Astrocyte (in vitro differentiated cells and primary cell): ENCODE measurements around the gene SCGB1D2. TPM values are rescaled to one million over a fixed set of nuclear protein-coding genes. Genes with fewer than 3 reads are reported as not detected.

Experiments used
- DNase-seq: peaks from one replicate; pipeline ENCODE4 v3.0.0-alpha.2; 2010; ENCODE audit warnings: low read depth
- FAIRE-seq: peaks from 2 replicates; lab custom pipeline; 2011; peaks lifted over from hg19 to GRCh38; lab: Jason Lieb, UNC
- H2AFZ ChIP-seq: 2 replicates; pipeline ENCODE4 v1.6.0; 2012; ENCODE audit warnings: low read depth, low read length, inconsistent platforms
- H3K27ac ChIP-seq: 2 replicates; pipeline ENCODE4 v1.5.1; 2011; ENCODE audit warnings: low read depth, low read length, inconsistent platforms
- H3K27me3 ChIP-seq: 2 replicates; pipeline ENCODE4 v1.6.0; 2011; ENCODE audit warnings: low read length, inconsistent platforms; ENCODE audit not compliant: insufficient read depth
- H3K36me3 ChIP-seq: 2 replicates; pipeline ENCODE4 v1.5.1; 2011; ENCODE audit warnings: low read length, inconsistent platforms; ENCODE audit not compliant: insufficient read depth
- H3K4me1 ChIP-seq: 2 replicates; pipeline ENCODE4 v1.5.1; 2011; ENCODE audit warnings: low read length, inconsistent platforms; ENCODE audit not compliant: insufficient read depth
- H3K4me2 ChIP-seq: 2 replicates; pipeline ENCODE4 v1.6.0; 2012; ENCODE audit warnings: low read length, inconsistent platforms
- H3K4me3 ChIP-seq: 2 replicates; pipeline ENCODE4 v1.5.1; 2011; ENCODE audit warnings: low read depth, mild to moderate bottlenecking, low read length, inconsistent platforms; ENCODE audit not compliant: insufficient read depth
- H3K79me2 ChIP-seq: 2 replicates; pipeline ENCODE4 v1.6.0; 2012; ENCODE audit warnings: mild to moderate bottlenecking, low read length, inconsistent platforms; ENCODE audit not compliant: insufficient read depth
- H3K9ac ChIP-seq: 2 replicates; pipeline ENCODE4 v1.6.0; 2012; ENCODE audit warnings: mild to moderate bottlenecking, low read length, inconsistent platforms
- H3K9me3 ChIP-seq: 2 replicates; pipeline ENCODE4 v1.5.1; 2012; ENCODE audit warnings: low read depth, mild to moderate bottlenecking, low read length, inconsistent platforms; ENCODE audit not compliant: insufficient read depth
- H4K20me1 ChIP-seq: 2 replicates; pipeline ENCODE4 v1.6.0; 2012; ENCODE audit warnings: low read length, inconsistent platforms; ENCODE audit not compliant: insufficient read depth
- H3K27ac Mint-ChIP-seq: one replicate; pipeline ENCODE4 v1.8.0; 2021; ENCODE audit warnings: mild to moderate bottlenecking, mixed read lengths; ENCODE audit not compliant: unreplicated experiment
- H3K27me3 Mint-ChIP-seq: one replicate; pipeline ENCODE4 v1.8.0; 2021; ENCODE audit warnings: low read depth, mixed read lengths; ENCODE audit not compliant: unreplicated experiment
- H3K36me3 Mint-ChIP-seq: one replicate; pipeline ENCODE4 v1.8.0; 2021; ENCODE audit warnings: low read depth, mixed read lengths; ENCODE audit not compliant: unreplicated experiment
- H3K4me1 Mint-ChIP-seq: one replicate; pipeline ENCODE4 v1.8.0; 2021; ENCODE audit warnings: low read depth, mixed read lengths; ENCODE audit not compliant: unreplicated experiment
- H3K4me3 Mint-ChIP-seq: one replicate; pipeline ENCODE4 v1.8.0; 2021; ENCODE audit warnings: mild to moderate bottlenecking, moderate library complexity, mixed read lengths; ENCODE audit not compliant: unreplicated experiment
- H3K9me3 Mint-ChIP-seq: one replicate; pipeline ENCODE4 v1.8.0; 2021; ENCODE audit warnings: mild to moderate bottlenecking, mixed read lengths; ENCODE audit not compliant: unreplicated experiment
- EZH2 ChIP-seq: IDR thresholded peaks from 2 replicates; pipeline ENCODE4 v1.6.1; 2012; ENCODE audit warnings: mild to moderate bottlenecking, low read length, inconsistent platforms; ENCODE audit not compliant: insufficient read depth
- total RNA-seq: library from RNA; stranded (reverse); gene quantifications from 2 replicates; pipeline ENCODE4 v1.2.1, GENCODE V29; 2021
- TF ChIP-seq, protein P1 (sequence below): IDR thresholded peaks from 2 replicates; pipeline ENCODE4 v1.5.1; 2011; ENCODE audit warnings: low read depth, mild to moderate bottlenecking, inconsistent platforms, low read length, moderate library complexity; ENCODE audit not compliant: insufficient read depth

Gene SCGB1D2
- total RNA-seq, 1 donor from 2014 or later: not detected

DNA sequence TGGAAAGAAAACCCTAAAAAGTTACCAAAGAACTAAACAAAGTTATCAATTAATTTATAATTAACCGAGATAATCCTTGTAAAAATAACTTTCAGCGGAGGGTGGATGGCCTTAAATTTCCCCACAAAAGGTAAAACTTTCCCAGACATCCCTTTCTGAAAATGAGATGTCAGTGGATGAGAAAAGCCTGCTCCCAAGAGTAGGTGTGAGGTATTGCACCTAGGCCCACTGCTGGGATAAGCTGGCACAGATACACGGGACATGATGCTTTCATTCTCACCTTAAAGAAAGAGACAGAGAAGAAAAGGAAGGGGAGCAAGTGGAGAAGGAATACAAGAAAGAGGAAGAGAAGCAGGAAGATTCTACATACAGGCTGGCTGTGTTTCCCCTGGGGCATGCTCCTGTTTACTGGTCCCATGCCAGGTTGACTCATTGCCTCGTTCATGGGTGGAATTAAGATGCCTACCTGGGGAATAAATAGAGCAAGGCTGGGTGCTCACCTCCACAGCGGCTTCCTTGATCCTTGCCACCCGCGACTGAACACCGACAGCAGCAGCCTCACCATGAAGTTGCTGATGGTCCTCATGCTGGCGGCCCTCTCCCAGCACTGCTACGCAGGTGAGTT is 27.7 kb downstream of the SCGB1D2 start, which contains the start of gene SCGB2A2:
TSS of gene SCGB2A2 (plus strand) at position 505 of the 625 bp plus-strand sequence. CDS start at position 564, 59 bp downstream.
- Histone ChIP-seq H2AFZ (no peak within 1 kb of the TSS), H3K27me3 (no peaks in the 10 kb centered on the region), H4K20me1 (no peaks in the 10 kb centered on the region), H3K27ac (no peak within 1 kb of the TSS), H3K36me3 (no peaks in the 10 kb centered on the region), H3K9ac (no peak within 1 kb of the TSS), H3K4me3 (no peak within 1 kb of the TSS), H3K9me3 (no peaks in the 10 kb centered on the region), H3K4me1 (no peaks in the 10 kb centered on the region), H3K79me2 (no peaks in the 10 kb centered on the region), H3K4me2 (no peak within 1 kb of the TSS)
- H3K4me3 Mint-ChIP-seq: no peak within 1 kb of the TSS
- peaks cover 7% of the 10 kb centered on the region for H3K27me3 Mint-ChIP-seq
- TF ChIP-seq, protein P1, sequence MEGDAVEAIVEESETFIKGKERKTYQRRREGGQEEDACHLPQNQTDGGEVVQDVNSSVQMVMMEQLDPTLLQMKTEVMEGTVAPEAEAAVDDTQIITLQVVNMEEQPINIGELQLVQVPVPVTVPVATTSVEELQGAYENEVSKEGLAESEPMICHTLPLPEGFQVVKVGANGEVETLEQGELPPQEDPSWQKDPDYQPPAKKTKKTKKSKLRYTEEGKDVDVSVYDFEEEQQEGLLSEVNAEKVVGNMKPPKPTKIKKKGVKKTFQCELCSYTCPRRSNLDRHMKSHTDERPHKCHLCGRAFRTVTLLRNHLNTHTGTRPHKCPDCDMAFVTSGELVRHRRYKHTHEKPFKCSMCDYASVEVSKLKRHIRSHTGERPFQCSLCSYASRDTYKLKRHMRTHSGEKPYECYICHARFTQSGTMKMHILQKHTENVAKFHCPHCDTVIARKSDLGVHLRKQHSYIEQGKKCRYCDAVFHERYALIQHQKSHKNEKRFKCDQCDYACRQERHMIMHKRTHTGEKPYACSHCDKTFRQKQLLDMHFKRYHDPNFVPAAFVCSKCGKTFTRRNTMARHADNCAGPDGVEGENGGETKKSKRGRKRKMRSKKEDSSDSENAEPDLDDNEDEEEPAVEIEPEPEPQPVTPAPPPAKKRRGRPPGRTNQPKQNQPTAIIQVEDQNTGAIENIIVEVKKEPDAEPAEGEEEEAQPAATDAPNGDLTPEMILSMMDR: no peak
- no peak for TF ChIP-seq EZH2
- H3K27ac Mint-ChIP-seq: no peak within 1 kb of the TSS
- no peak for DNase-seq
- FAIRE-seq: no peak
- peaks cover 5% of the 10 kb centered on the region for H3K9me3 Mint-ChIP-seq
- H3K36me3 Mint-ChIP-seq: no peaks in the 10 kb centered on the region
- H3K4me1 Mint-ChIP-seq: no peaks in the 10 kb centered on the region

DNA sequence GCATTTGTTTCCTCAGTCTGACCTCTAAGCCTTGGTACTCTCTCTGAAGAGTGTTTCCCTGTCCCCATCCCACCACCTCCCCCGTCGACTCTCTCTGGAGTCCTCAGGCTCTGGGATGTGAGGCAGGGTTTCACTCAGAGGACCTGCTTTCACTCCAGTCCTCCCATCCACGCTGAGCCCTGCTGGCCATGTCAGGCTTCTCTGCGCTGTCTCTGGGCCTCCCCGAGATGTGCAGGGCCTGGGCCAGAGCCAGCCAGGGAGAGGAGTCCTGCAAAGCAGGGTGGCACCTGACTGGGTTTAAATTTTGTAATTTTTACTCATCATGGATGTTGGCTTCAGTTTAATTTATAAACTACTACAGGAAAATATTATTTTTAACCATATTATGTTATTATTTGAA is 31.2 kb downstream of the SCGB1D2 start:
- no peak for FAIRE-seq
- Histone ChIP-seq H3K27me3 (no peaks in the 10 kb centered on the region), H2AFZ (no peak overlapping the region), H3K36me3 (no peaks in the 10 kb centered on the region), H4K20me1 (no peaks in the 10 kb centered on the region), H3K9me3 (no peaks in the 10 kb centered on the region), H3K4me3 (no peak overlapping the region), H3K79me2 (no peaks in the 10 kb centered on the region), H3K27ac (no peak overlapping the region), H3K4me2 (no peak overlapping the region), H3K9ac (no peak overlapping the region), H3K4me1 (no peaks in the 10 kb centered on the region)
- H3K36me3 Mint-ChIP-seq: no peaks in the 10 kb centered on the region
- H3K27ac Mint-ChIP-seq: no peak overlapping the region
- H3K4me3 Mint-ChIP-seq: no peak overlapping the region
- H3K4me1 Mint-ChIP-seq: no peaks in the 10 kb centered on the region
- peaks cover 11% of the 10 kb centered on the region for H3K27me3 Mint-ChIP-seq
- H3K9me3 Mint-ChIP-seq: peaks cover 7% of the 10 kb centered on the region
- TF ChIP-seq EZH2: no peak
- TF ChIP-seq, protein P1: no peak
- DNase-seq: no peak

DNA sequence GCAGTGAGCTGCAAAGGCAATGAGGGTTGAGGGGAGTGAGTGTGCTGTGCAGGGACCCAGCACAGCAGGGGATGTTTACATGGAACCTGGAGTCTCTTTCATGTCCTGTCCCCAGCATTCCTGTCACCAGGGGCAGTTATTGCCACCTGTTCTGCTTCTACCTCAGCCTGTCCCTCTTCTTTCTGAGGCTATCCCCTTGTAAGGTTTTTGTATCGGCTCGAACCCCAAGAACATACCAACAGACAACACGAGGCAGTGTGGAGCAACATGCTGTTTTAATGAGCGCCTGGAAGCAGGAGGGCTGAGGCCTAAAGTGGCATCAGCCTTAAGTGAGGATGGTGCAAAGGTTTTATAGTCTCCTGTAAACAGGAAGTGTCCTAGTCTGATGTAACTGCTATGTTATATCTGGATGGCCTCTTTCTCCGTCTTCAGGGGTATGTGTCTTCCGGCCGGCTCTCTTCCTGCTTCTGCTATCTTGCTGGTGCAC is 31.8 kb downstream of the SCGB1D2 start:
- Mint-ChIP-seq H3K4me1 (no peaks in the 10 kb centered on the region), H3K36me3 (no peaks in the 10 kb centered on the region), H3K27me3 (peaks cover 11% of the 10 kb centered on the region), H3K27ac (no peak overlapping the region), H3K9me3 (peaks cover 4% of the 10 kb centered on the region), H3K4me3 (no peak overlapping the region)
- Histone ChIP-seq H3K36me3 (no peaks in the 10 kb centered on the region), H3K4me1 (no peaks in the 10 kb centered on the region), H3K4me2 (no peak overlapping the region), H4K20me1 (no peaks in the 10 kb centered on the region), H3K27ac (no peak overlapping the region), H2AFZ (no peak overlapping the region), H3K79me2 (no peaks in the 10 kb centered on the region), H3K9ac (no peak overlapping the region), H3K4me3 (no peak overlapping the region), H3K9me3 (no peaks in the 10 kb centered on the region), H3K27me3 (no peaks in the 10 kb centered on the region)
- no peak for FAIRE-seq
- DNase-seq: no peak
- no peak for TF ChIP-seq EZH2
- TF ChIP-seq, protein P1: no peak
